CD14-positive monocyte (primary cell): Measurements from ENCODE around the gene PDE1C. TPM values are rescaled to one million over a fixed set of nuclear protein-coding genes. Genes with fewer than 3 reads are reported as not detected.

Source experiments
- DNase-seq, 3 donors: peaks; one replicate each; pipeline ENCODE4 v3.0.0-alpha.2; 2011 to 2022
- H2AFZ ChIP-seq: 2 replicates; pipeline ENCODE4 v1.6.0; 2012; ENCODE audit warnings: mild to moderate bottlenecking, low read depth, low read length, inconsistent platforms; ENCODE audit not compliant: insufficient read depth, poor library complexity, severe bottlenecking
- H3K27ac ChIP-seq, 2 donors: 1 replicate in 1 of 2; 2 replicates in 1 of 2; pipeline ENCODE4 v1.5.1; 2012 to 2013; ENCODE audit warnings: low read length in 2 of 2, control low read depth in 1 of 2, inconsistent platforms in 1 of 2, low read depth in 1 of 2, mild to moderate bottlenecking in 1 of 2
- H3K27me3 ChIP-seq, 2 donors: one replicate each; pipeline versions ENCODE4 v1.6.0 to v1.6.1; 2011 to 2013; ENCODE audit warnings: low read length in 2 of 2; ENCODE audit not compliant: control insufficient read depth in 2 of 2, insufficient read depth in 2 of 2
- H3K36me3 ChIP-seq, 2 donors: replicated peaks in 1 of 2; 1 replicate in 1 of 2; 2 replicates in 1 of 2; pipeline versions ENCODE4 v1.5.1 to v1.6.1; 2012 to 2013; ENCODE audit warnings: low read length in 2 of 2, control low read depth in 1 of 2, inconsistent platforms in 1 of 2, mild to moderate bottlenecking in 1 of 2; ENCODE audit not compliant: insufficient read depth in 2 of 2, control insufficient read depth in 1 of 2
- H3K4me1 ChIP-seq, 2 donors: 1 replicate in 1 of 2; 2 replicates in 1 of 2; pipeline versions ENCODE4 v1.5.1 to v1.6.1; 2012 to 2013; ENCODE audit warnings: low read length in 2 of 2, control low read depth in 1 of 2, inconsistent platforms in 1 of 2, mild to moderate bottlenecking in 1 of 2, moderate library complexity in 1 of 2; ENCODE audit not compliant: insufficient read depth in 2 of 2, control insufficient read depth in 1 of 2
- H3K4me2 ChIP-seq: replicated peaks from 2 replicates; pipeline ENCODE3; 2012; ENCODE audit warnings: low read length, moderate library complexity, mild to moderate bottlenecking; ENCODE audit not compliant: poor library complexity, severe bottlenecking; ENCODE audit errors: extremely low read depth
- H3K4me3 ChIP-seq, 3 experiments: fragments of 200-600 bp in 1 of 3; sonication (generic) in 1 of 3; replicated peaks in 1 of 3; 1 replicate in 2 of 3; 2 replicates in 1 of 3; pipeline ENCODE4 v1.5.1; 2011 to 2013; ENCODE audit warnings: low read length in 3 of 3, mild to moderate bottlenecking in 3 of 3, control low read depth in 2 of 3, low read depth in 2 of 3, inconsistent platforms in 1 of 3, moderate library complexity in 1 of 3
- H3K79me2 ChIP-seq: 2 replicates; pipeline ENCODE4 v1.6.0; 2012; ENCODE audit warnings: mild to moderate bottlenecking, control low read depth, inconsistent platforms, low read length, moderate library complexity; ENCODE audit not compliant: insufficient read depth
- H3K9ac ChIP-seq: 2 replicates; pipeline ENCODE4 v1.6.0; 2017; ENCODE audit warnings: low read length, mild to moderate bottlenecking; ENCODE audit not compliant: insufficient read depth, poor library complexity, severe bottlenecking
- H3K9me3 ChIP-seq, 2 donors: replicated peaks in 1 of 2; 1 replicate in 1 of 2; 2 replicates in 1 of 2; pipeline versions ENCODE4 v1.5.1 to v1.6.1; 2012 to 2013; ENCODE audit warnings: low read length in 2 of 2, control low read depth in 1 of 2; ENCODE audit not compliant: control insufficient read depth in 1 of 2, insufficient read depth in 1 of 2
- H4K20me1 ChIP-seq: 2 replicates; pipeline ENCODE4 v1.6.0; 2012; ENCODE audit warnings: mild to moderate bottlenecking, low read length, control low read depth, moderate library complexity; ENCODE audit not compliant: insufficient read depth
- H3K27ac Mint-ChIP-seq, 7 donors: one replicate each; pipeline ENCODE4 v1.8.0; 2020; ENCODE audit warnings: mild to moderate bottlenecking in 7 of 7, mixed read lengths in 7 of 7, moderate library complexity in 6 of 7, inconsistent platforms in 2 of 7
- H3K27me3 Mint-ChIP-seq, 3 donors: one replicate each; pipeline ENCODE4 v1.8.0; 2021 to 2022; ENCODE audit warnings: low read depth in 3 of 3, mild to moderate bottlenecking in 3 of 3, mixed read lengths in 3 of 3, moderate library complexity in 3 of 3, inconsistent platforms in 1 of 3
- H3K36me3 Mint-ChIP-seq, 2 donors: one replicate each; pipeline ENCODE4 v1.8.0; 2020; ENCODE audit warnings: mixed read lengths in 2 of 2, inconsistent platforms in 1 of 2, mild to moderate bottlenecking in 1 of 2
- H3K4me1 Mint-ChIP-seq: one replicate; pipeline ENCODE4 v1.8.0; 2020; ENCODE audit warnings: mild to moderate bottlenecking, mixed read lengths
- H3K4me3 Mint-ChIP-seq, 2 donors: one replicate each; pipeline ENCODE4 v1.8.0; 2020; ENCODE audit warnings: mild to moderate bottlenecking in 2 of 2, mixed read lengths in 2 of 2, moderate library complexity in 1 of 2
- H3K9me3 Mint-ChIP-seq, 7 donors: one replicate each; pipeline ENCODE4 v1.8.0; 2020 to 2022; ENCODE audit warnings: mixed read lengths in 7 of 7, mild to moderate bottlenecking in 6 of 7, moderate library complexity in 6 of 7, inconsistent platforms in 2 of 7
- CTCF ChIP-seq: fragments of 200-600 bp; IDR thresholded peaks from one replicate; pipeline ENCODE4 v1.8.0; 2022; ENCODE audit warnings: antibody characterized with exemption, mild to moderate bottlenecking
- WGBS: methylation state at CpG from one replicate; pipeline ENCODE4 v1.1.5; 2013; ENCODE audit warnings: missing lambda C conversion rate; ENCODE audit not compliant: insufficient coverage; 5-methylcytosine and 5-hydroxymethylcytosine counted together
- intact Hi-C, 2 donors: fragments of 100-400 bp; cut with micrococcal nuclease; formaldehyde crosslinking; loops; one replicate each; pipeline versions ENCODE4 v1.15.0 to v1.15.1; 2023
- polyA plus RNA-seq, 3 donors: library from polyadenylated mRNA; depleted of rRNA in 1 of 3; unstranded in 2 of 3; stranded (reverse) in 1 of 3; fragments of 300-500 nt in 2 of 3; fragments of >200 nt in 1 of 3; fragmentation: Illumina TruSeq in 2 of 3; gene quantifications; 1 replicate in 2 of 3; 2 replicates in 1 of 3; pipeline ENCODE4 v1.2.3, GENCODE V29; 2012 to 2021

The PDE1C gene
- polyA plus RNA-seq, 3 donors = not detected

GRCh38 chr7:32069116-32069650, 1.0 kb downstream of the PDE1C start:
- H3K27ac Mint-ChIP-seq = no peak overlapping the region
- H3K4me3 Mint-ChIP-seq = peak overlapping the region in 1 of 2 donors; percentile 57
- H4K20me1 ChIP-seq = no peaks in the 10 kb centered on the region

GRCh38 chr7:32068411-32069101, 1.7 kb downstream of the PDE1C start:
- no peak overlapping the region for H3K27ac ChIP-seq
- intact Hi-C loops = loop anchor here in 1 of 2 donors (10.0 kb wide), 1 partner anchor 324 kb away; no protein-coding TSS in a partner anchor
- peaks cover 40 to 54% of the 10 kb centered on the region in 2 donors for H3K27me3 ChIP-seq
- no peak overlapping the region for H3K4me3 Mint-ChIP-seq
- peaks cover 0 to 15% of the 10 kb centered on the region in 2 donors for H3K9me3 ChIP-seq
- no peaks in the 10 kb centered on the region for H3K36me3 ChIP-seq
- WGBS = 92% methylated on average over 5 of the region's 11 CpGs
- H3K36me3 Mint-ChIP-seq = no peaks in the 10 kb centered on the region
- no peaks in the 10 kb centered on the region for H4K20me1 ChIP-seq
- H3K9ac ChIP-seq = no peak overlapping the region
- no peak for TF ChIP-seq CTCF
- peaks cover 32 to 48% (median 42%) of the 10 kb centered on the region in 3 donors for H3K27me3 Mint-ChIP-seq
- no peaks in the 10 kb centered on the region for H3K79me2 ChIP-seq
- no peak for DNase-seq
- no peaks in the 10 kb centered on the region for H3K4me1 ChIP-seq
- peaks cover 0 to 14% (median 2%) of the 10 kb centered on the region in 7 donors for H3K9me3 Mint-ChIP-seq
- H3K4me1 Mint-ChIP-seq = no peaks in the 10 kb centered on the region
- H3K4me3 ChIP-seq = no peak overlapping the region
- H2AFZ ChIP-seq = no peak overlapping the region
- H3K27ac Mint-ChIP-seq = no peak overlapping the region
- H3K4me2 ChIP-seq = no peak overlapping the region

More at GRCh38 chr7:32069116-32069650, 1.0 kb downstream of the PDE1C start:
- Mint-ChIP-seq H3K27me3 (peaks cover 32 to 48% (median 42%) of the 10 kb centered on the region in 3 donors), H3K36me3 (no peaks in the 10 kb centered on the region), H3K4me1 (no peaks in the 10 kb centered on the region), H3K9me3 (peaks cover 0 to 14% (median 2%) of the 10 kb centered on the region in 7 donors)
- no peak overlapping the region for H2AFZ ChIP-seq
- no peak overlapping the region for H3K27ac ChIP-seq
- no peak overlapping the region for H3K4me2 ChIP-seq
- no peak overlapping the region for H3K9ac ChIP-seq
- H3K27me3 ChIP-seq = peaks cover 40 to 54% of the 10 kb centered on the region in 2 donors
- H3K36me3 ChIP-seq = no peaks in the 10 kb centered on the region
- no peaks in the 10 kb centered on the region for H3K79me2 ChIP-seq
- DNase-seq = no peak
- no peak overlapping the region for H3K4me3 ChIP-seq
- H3K9me3 ChIP-seq = peaks cover 0 to 15% of the 10 kb centered on the region in 2 donors
- TF ChIP-seq CTCF = no peak
- intact Hi-C loops = loop anchor here in 1 of 2 donors (10.0 kb wide), 1 partner anchor 324 kb away; no protein-coding TSS in a partner anchor
- H3K4me1 ChIP-seq = no peaks in the 10 kb centered on the region
